Spinal cord (tissue), 10 donors: ENCODE data around the gene DEK. TPM values are rescaled to one million over a fixed set of nuclear protein-coding genes. Genes with fewer than 3 reads are reported as not detected.

Source experiments
- DNase-seq, 6 donors: peaks; one replicate each; pipeline versions ENCODE4 v3.0.0 to v3.0.0-alpha.2; 2013 to 2015; ENCODE audit warnings: low spot score in 6 of 6, low read depth in 4 of 6
- H3K27ac ChIP-seq: one replicate; pipeline ENCODE4 v1.5.1; 2013; ENCODE audit warnings: low read depth, low read length, control low read depth
- H3K27me3 ChIP-seq: one replicate; pipeline ENCODE4 v1.6.1; 2013; ENCODE audit warnings: low read length; ENCODE audit not compliant: control insufficient read depth, insufficient read depth
- H3K36me3 ChIP-seq: one replicate; pipeline ENCODE4 v1.6.1; 2013; ENCODE audit warnings: low read length; ENCODE audit not compliant: control insufficient read depth, insufficient read depth
- H3K4me1 ChIP-seq: one replicate; pipeline ENCODE4 v1.6.1; 2013; ENCODE audit warnings: low read length; ENCODE audit not compliant: control insufficient read depth, insufficient read depth
- H3K4me3 ChIP-seq: one replicate; pipeline ENCODE4 v1.5.1; 2013; ENCODE audit warnings: low read depth, low read length, control low read depth
- H3K9me3 ChIP-seq: one replicate; pipeline ENCODE4 v1.6.1; 2013; ENCODE audit warnings: low read length; ENCODE audit not compliant: control insufficient read depth, insufficient read depth
- WGBS: methylation state at CpG from one replicate; pipeline ENCODE4 v1.1.5; 2013; ENCODE audit warnings: missing lambda C conversion rate; ENCODE audit not compliant: insufficient coverage; 5-methylcytosine and 5-hydroxymethylcytosine counted together
- polyA plus RNA-seq, 2 donors: library from polyadenylated mRNA; unstranded; fragments of 120-200 nt; gene quantifications; one replicate each; pipeline ENCODE4 v1.2.1, GENCODE V29; 2013; ENCODE audit not compliant: insufficient read length in 2 of 2
- total RNA-seq, 2 donors: library from RNA; depleted of rRNA in 1 of 2; stranded (reverse); fragments of 120-200 nt in 1 of 2; fragments of >200 nt in 1 of 2; gene quantifications; one replicate each; pipeline versions ENCODE4 v1.2.3 to v1.2.4, GENCODE V29; 2013 to 2014
- donor health status: healthy.

Gene DEK
- total and polyA plus RNA-seq, 4 donors = 79.0 to 124 (median 102) TPM

DNA sequence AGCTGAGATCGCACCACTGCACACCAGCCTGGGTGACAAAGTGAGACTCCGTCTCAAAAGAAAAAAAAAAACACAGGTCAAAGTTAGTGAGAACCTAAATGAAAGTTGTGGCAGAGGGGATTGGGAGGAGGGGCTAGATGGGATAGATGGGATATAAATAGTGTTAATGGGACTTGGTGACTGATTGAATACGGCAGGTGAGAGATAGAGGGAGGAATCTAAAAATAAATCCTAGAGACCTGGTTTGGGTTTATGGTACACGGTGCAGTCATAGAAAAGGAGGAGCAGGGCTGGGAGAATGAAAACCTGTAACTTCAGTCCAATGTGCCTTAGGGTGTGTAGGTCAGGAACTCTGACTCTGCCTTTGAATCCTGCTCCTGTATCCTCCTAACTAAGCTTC lies 25.0 kb upstream of the DEK start:
- 86% methylated on average over 2 of the region's 4 CpGs for WGBS
- Histone ChIP-seq H3K4me3 (no peak overlapping the region), H3K27me3 (no peaks in the 10 kb centered on the region), H3K36me3 (no peaks in the 10 kb centered on the region), H3K27ac (no peak overlapping the region), H3K4me1 (no peaks in the 10 kb centered on the region), H3K9me3 (no peaks in the 10 kb centered on the region)
- DNase-seq = no peak

DNA sequence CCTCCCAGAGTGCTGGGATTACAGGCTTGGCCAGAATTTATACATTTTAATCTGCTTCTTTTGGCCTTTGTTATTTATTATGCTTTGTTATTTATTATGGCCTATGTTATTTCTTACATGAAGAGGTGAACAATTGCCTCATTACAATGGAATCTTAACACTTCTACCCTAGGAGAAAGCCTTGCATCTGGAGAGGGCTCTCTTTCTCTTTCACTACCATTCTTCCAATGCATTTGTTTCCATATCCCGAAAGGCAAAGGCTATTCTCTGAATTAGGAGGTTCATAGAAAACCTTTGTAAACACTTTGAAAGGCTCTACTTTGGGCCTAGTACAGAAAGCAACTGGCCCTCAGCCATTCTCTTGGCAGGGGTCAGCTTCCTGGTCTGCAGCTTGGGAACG lies 19.9 kb upstream of the DEK start:
- H3K27me3 ChIP-seq = peaks cover 4% of the 10 kb centered on the region
- no peaks in the 10 kb centered on the region for H3K4me1 ChIP-seq
- no peak overlapping the region for H3K4me3 ChIP-seq
- no peak overlapping the region for H3K27ac ChIP-seq
- no peak for DNase-seq
- H3K36me3 ChIP-seq = no peaks in the 10 kb centered on the region
- H3K9me3 ChIP-seq = no peaks in the 10 kb centered on the region
- WGBS = 63% methylated on average over 2 of the region's 2 CpGs

DNA sequence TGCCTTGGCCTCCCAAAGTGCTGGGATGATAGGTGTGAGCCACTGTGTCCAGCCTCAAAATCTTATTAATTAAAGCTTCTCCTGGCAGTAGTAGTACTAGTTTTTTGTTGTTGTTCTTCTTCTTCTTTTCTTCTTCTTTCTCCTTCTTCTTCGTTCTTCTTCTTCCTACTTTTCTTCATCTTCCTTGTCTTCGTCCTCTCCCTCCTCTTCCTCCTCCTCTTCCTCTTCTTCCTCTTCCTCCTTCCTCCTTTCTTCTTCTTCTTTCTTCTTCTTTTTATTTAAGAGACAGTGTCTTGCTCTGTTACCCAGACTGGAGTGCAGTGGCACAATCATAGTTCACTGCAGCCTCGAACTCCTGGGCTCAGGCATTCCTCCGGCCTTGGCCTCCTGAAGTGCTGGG lies 17.2 kb upstream of the DEK start:
- no peak for DNase-seq
- H3K36me3 ChIP-seq = no peaks in the 10 kb centered on the region
- H3K4me1 ChIP-seq = peaks cover 11% of the 10 kb centered on the region
- H3K27me3 ChIP-seq = peaks cover 20% of the 10 kb centered on the region
- H3K4me3 ChIP-seq = no peak overlapping the region
- no peaks in the 10 kb centered on the region for H3K9me3 ChIP-seq
- WGBS = 85% methylated on average over 4 of the region's 4 CpGs
- no peak overlapping the region for H3K27ac ChIP-seq

DNA sequence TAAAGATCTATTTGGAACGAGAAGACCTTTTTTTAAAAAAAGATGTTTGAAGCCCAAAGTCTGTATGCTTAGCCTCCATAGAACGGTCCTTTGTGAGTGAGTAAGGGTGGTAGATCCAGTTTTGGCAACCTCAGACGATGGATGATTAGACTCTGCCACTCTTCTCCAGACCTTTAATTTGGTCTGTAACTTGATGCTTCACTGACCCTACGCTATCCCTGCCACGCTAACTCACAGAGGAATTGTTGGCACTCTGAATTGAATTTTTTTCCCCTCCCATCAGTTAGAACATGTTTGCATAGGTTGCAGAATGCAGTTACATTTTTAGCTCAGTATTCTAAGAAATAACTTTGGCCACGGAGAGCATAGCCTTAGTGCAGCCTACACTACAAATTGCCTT lies 15.8 kb upstream of the DEK start:
- DNase-seq = no peak
- 69% methylated on average over 4 of the region's 6 CpGs for WGBS
- Histone ChIP-seq H3K27ac (no peak overlapping the region), H3K4me1 (peaks cover 12% of the 10 kb centered on the region), H3K4me3 (no peak overlapping the region), H3K9me3 (no peaks in the 10 kb centered on the region), H3K36me3 (no peaks in the 10 kb centered on the region), H3K27me3 (peaks cover 34% of the 10 kb centered on the region)

DNA sequence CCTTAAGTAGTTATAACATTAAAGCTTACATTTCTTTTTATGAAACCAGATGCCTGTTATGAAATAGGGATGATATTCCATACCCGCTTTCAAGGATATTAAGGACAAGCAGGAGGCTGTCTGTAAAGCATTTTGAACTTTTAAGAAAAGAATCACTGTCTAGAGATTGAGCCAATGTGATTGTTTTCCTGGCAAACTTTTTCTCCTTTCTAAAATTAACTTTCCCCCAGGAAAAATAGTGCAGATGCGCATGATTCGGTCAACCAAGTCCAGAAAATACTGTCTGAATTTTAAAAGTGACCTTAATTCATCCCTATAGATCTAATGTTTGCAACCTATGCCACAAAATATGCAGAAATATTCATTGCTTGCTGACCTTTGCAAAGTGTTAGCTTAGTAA lies 15.1 kb upstream of the DEK start:
- H3K4me3 ChIP-seq = no peak overlapping the region
- H3K36me3 ChIP-seq = no peaks in the 10 kb centered on the region
- WGBS = no CpG with 5 or more reads among the region's 3 CpGs
- peaks cover 12% of the 10 kb centered on the region for H3K4me1 ChIP-seq
- H3K9me3 ChIP-seq = no peaks in the 10 kb centered on the region
- no peak overlapping the region for H3K27ac ChIP-seq
- no peak for DNase-seq
- peaks cover 37% of the 10 kb centered on the region for H3K27me3 ChIP-seq

DNA sequence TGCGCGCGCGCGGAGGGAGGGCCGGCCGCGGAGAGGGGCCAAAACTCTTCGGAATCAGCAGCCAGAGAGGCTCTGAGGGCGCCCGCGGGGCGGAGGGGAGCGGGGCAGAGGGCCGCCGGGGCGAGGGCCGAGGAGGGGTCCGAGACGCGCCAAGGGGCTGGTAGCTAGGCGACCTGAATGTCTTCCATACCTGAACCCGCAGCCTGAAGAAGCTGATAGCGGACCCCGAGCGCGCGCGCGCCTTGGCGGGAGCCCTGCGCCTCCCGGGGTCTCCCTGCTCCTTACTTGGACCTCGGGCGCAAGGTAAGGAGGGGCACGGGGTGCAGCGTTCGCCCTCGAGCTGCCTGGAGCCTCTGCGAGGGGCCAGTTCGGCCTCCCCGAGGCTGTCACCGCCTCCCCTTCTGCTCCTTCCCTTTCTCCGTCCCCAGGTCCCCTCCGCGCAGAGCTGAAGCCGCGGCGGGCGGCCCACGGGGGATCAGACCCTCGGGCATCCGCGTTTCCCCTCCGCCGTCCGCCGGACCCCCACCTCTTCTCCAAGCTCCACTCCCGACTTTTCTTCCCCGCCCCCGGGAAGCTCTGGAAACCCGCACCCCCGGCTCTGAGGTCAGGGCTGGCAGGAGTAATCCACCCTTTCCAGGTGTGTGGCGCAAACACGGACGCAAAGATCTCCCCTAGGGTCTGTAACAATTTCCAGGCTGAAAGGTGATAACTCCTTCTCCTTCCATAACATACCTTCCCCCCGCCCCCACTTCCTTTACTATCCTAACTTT lies 13.1 kb upstream of the DEK start:
- H3K4me1 ChIP-seq = peaks cover 12% of the 10 kb centered on the region
- H3K36me3 ChIP-seq = no peaks in the 10 kb centered on the region
- H3K27ac ChIP-seq = no peak overlapping the region
- under 1% methylated on average over 63 of the region's 67 CpGs for WGBS
- DNase-seq = peak in 2 of 6 donors; percentile 30 to 50
- H3K4me3 ChIP-seq = peak overlapping the region; percentile 45
- peaks cover 37% of the 10 kb centered on the region for H3K27me3 ChIP-seq
- H3K9me3 ChIP-seq = no peaks in the 10 kb centered on the region

DNA sequence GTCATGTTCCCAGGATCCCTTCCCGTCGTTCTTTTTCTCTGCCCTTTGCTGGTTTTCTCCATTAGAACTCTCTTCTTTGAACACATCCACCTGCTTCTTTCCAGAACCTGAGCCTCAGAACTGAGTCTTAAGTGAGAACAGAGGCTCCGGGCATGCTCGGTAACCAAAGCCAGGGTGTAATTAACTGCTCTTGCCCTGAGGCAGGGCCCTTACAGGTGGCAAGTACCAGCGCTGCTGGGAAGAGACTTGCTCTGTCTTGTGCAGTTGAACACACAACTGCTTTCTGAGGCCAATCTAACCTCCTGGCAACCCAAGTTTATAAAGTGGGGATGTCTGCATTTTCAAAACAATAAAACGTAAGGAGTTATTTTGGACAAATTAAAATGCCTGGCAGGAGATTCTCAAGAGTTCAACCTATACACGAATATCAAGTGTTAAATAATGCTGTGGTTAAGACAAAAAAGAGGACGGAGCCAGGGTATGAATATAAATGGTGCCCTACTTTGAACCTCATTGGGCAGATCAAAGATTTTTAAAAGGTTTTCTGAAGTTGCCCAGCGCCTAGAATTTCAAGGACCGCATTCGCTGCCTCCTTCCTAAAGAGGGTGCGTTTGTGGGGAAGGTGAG lies 12.4 kb upstream of the DEK start:
- WGBS = 14% methylated on average over 9 of the region's 12 CpGs
- Histone ChIP-seq H3K4me3 (peak overlapping the region; percentile 45), H3K4me1 (peaks cover 12% of the 10 kb centered on the region), H3K36me3 (no peaks in the 10 kb centered on the region), H3K27me3 (peaks cover 37% of the 10 kb centered on the region), H3K9me3 (no peaks in the 10 kb centered on the region), H3K27ac (no peak overlapping the region)
- DNase-seq = peak in 1 of 6 donors; percentile 47

DNA sequence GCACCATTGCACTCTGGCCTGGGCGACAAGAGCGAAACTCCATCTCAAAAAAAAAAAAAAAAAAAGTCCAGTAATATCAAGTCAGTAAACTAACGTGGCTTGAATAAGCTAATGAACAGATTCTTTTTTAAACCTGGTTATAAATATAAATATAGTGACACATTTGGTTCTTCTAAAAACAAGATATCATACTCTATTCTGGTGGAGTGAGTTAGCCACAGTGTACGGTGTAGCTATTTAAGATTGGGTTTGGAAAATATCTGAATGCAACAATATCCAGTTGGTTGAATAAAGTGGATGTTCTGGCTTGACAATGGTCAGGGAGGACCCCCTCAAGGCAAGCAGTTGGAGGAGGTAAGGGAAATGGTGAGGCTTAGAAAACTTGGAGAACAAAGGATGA lies 5.9 kb upstream of the DEK start:
- no CpG with 5 or more reads among the region's 4 CpGs for WGBS

DNA sequence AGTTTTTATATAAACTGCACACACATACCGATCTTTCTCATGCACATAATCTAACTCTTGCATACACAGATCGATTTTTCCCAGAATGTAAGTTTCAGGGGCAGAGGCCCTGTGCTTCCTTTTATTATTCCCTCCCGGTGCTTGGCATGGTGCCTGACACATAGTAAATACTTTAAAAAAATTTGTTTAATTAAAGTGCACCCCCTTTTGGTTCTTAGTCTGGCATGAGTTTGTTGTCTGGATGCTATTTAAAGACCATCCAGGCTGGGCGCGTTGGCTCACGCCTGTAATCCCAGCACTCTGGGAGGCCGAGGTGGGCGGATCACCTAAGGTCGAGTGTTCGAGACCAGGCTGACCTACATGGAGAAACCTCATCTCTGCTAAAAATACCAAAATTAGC lies 5.4 kb upstream of the DEK start:
- Histone ChIP-seq H3K27me3 (no peaks in the 10 kb centered on the region), H3K4me1 (no peaks in the 10 kb centered on the region), H3K27ac (no peak overlapping the region), H3K4me3 (no peak overlapping the region), H3K36me3 (no peaks in the 10 kb centered on the region), H3K9me3 (peaks cover 4% of the 10 kb centered on the region)
- WGBS = 100% methylated on average over 1 of the region's 10 CpGs
- DNase-seq = no peak

More for the DNA sequence above, 5.9 kb upstream of the DEK start:
- Histone ChIP-seq H3K27ac (no peak overlapping the region), H3K4me3 (no peak overlapping the region), H3K9me3 (peaks cover 4% of the 10 kb centered on the region), H3K36me3 (no peaks in the 10 kb centered on the region), H3K27me3 (peaks cover 5% of the 10 kb centered on the region), H3K4me1 (no peaks in the 10 kb centered on the region)
- DNase-seq = no peak

DNA sequence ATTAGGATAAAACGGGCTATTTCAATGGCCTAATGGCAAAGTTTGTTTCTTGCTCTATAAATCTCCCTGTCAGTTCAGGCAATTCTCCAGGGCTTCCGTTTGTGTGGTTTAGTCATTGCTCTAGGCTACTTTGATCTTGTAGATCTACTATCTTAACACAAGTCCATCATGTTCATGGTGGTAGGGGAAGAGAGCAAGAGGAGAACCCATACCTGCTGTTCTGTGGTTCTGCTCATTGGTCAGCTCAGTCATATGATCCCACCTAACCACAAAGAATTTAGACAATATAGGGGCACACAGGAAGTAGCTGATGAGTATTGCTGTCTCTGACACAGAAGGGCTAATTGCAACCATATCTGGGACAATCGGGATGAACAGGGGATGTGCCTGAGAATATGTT lies 4.9 kb upstream of the DEK start:
- no peaks in the 10 kb centered on the region for H3K27me3 ChIP-seq
- no CpG with 5 or more reads among the region's 3 CpGs for WGBS
- H3K36me3 ChIP-seq = no peaks in the 10 kb centered on the region
- H3K27ac ChIP-seq = no peak overlapping the region
- DNase-seq = no peak
- H3K4me3 ChIP-seq = no peak overlapping the region
- H3K9me3 ChIP-seq = peaks cover 4% of the 10 kb centered on the region
- H3K4me1 ChIP-seq = no peaks in the 10 kb centered on the region
